Colonic mucosa (tissue), 4 donors: ENCODE results near the gene FAM168B. TPM values are rescaled to one million over a fixed set of nuclear protein-coding genes. Genes with fewer than 3 reads are reported as not detected.

Source experiments
- DNase-seq: peaks from one replicate; pipeline ENCODE4 v3.0.0-alpha.2; 2020
- H3K27ac ChIP-seq: fragments of 200-600 bp; one replicate; pipeline ENCODE4 v1.8.0; 2021
- H3K27me3 ChIP-seq: fragments of 200-600 bp; one replicate; pipeline ENCODE4 v1.8.0; 2021
- H3K36me3 ChIP-seq: fragments of 200-600 bp; one replicate; pipeline ENCODE4 v1.8.0; 2021
- H3K4me1 ChIP-seq: fragments of 200-600 bp; one replicate; pipeline ENCODE4 v1.8.0; 2021; ENCODE audit warnings: mild to moderate bottlenecking
- H3K4me3 ChIP-seq: fragments of 200-600 bp; one replicate; pipeline ENCODE4 v1.8.0; 2021
- H3K9ac ChIP-seq, 2 donors: one replicate each; pipeline ENCODE4 v1.7.0; 2013; ENCODE audit warnings: control low read depth in 2 of 2, low read depth in 2 of 2, low read length in 2 of 2
- H3K9me3 ChIP-seq: fragments of 200-600 bp; one replicate; pipeline ENCODE4 v1.8.0; 2021
- CTCF ChIP-seq: fragments of 200-600 bp; IDR thresholded peaks from one replicate; pipeline ENCODE4 v1.8.0; 2022; ENCODE audit warnings: antibody characterized with exemption, mild to moderate bottlenecking
- intact Hi-C: fragments of 100-400 bp; cut with DNase I; formaldehyde crosslinking; loops from one replicate; pipeline ENCODE4 v1.14.1; 2022
- total RNA-seq, 2 donors: library from RNA; stranded (reverse); fragmentation: NEBNext Ultra II Directional in 1 of 2; extraction: Animal tissue kit (Norgen Biotek cat#: 25700) in 1 of 2; gene quantifications; one replicate each; pipeline ENCODE4 v1.2.1, GENCODE V29; 2021
- donor health status: healthy.
- donor health status: DM: no; HTN: no; CAD: no.
- donor health status: DM: no; HTN: no; CAD: no.

Gene FAM168B
- total RNA-seq, 2 donors from 2014 or later = 82.6 to 93.5 TPM

GRCh38 chr2:131011486-131011885 lies 81.8 kb downstream of the FAM168B start:
- DNase-seq = no peak
- intact Hi-C loops = no loop called here
- no peaks in the 10 kb centered on the region for H3K4me1 ChIP-seq
- no peak overlapping the region for H3K27ac ChIP-seq
- no peaks in the 10 kb centered on the region for H3K27me3 ChIP-seq
- H3K4me3 ChIP-seq = no peak overlapping the region
- no peaks in the 10 kb centered on the region for H3K9me3 ChIP-seq
- H3K36me3 ChIP-seq = no peaks in the 10 kb centered on the region
- H3K9ac ChIP-seq = no peak overlapping the region
- no peak for TF ChIP-seq CTCF

GRCh38 chr2:131010566-131010965 lies 82.7 kb downstream of the FAM168B start:
- TF ChIP-seq CTCF = no peak
- H3K27ac ChIP-seq = no peak overlapping the region
- H3K27me3 ChIP-seq = no peaks in the 10 kb centered on the region
- H3K9ac ChIP-seq = no peak overlapping the region
- no peaks in the 10 kb centered on the region for H3K4me1 ChIP-seq
- H3K9me3 ChIP-seq = no peaks in the 10 kb centered on the region
- intact Hi-C loops = no loop called here
- H3K36me3 ChIP-seq = no peaks in the 10 kb centered on the region
- no peak for DNase-seq
- no peak overlapping the region for H3K4me3 ChIP-seq

GRCh38 chr2:131009713-131010475 lies 83.4 kb downstream of the FAM168B start:
- Histone ChIP-seq H3K27me3 (no peaks in the 10 kb centered on the region), H3K9ac (no peak overlapping the region), H3K4me3 (no peak overlapping the region), H3K9me3 (no peaks in the 10 kb centered on the region), H3K36me3 (no peaks in the 10 kb centered on the region), H3K27ac (no peak overlapping the region), H3K4me1 (no peaks in the 10 kb centered on the region)
- no peak for DNase-seq
- no peak for TF ChIP-seq CTCF
- intact Hi-C loops = no loop called here

- no peak for DNase-seq
Observed at GRCh38 chr2:131008967-131009366, 84.3 kb downstream of the FAM168B start.

GRCh38 chr2:131006561-131006960 lies 86.7 kb downstream of the FAM168B start:
- H3K36me3 ChIP-seq = no peaks in the 10 kb centered on the region
- H3K27ac ChIP-seq = no peak overlapping the region
- no peaks in the 10 kb centered on the region for H3K4me1 ChIP-seq
- no peak overlapping the region for H3K9ac ChIP-seq
- no peak overlapping the region for H3K4me3 ChIP-seq
- no peak for TF ChIP-seq CTCF
- DNase-seq = no peak
- H3K27me3 ChIP-seq = no peaks in the 10 kb centered on the region
- intact Hi-C loops = no loop called here
- H3K9me3 ChIP-seq = no peaks in the 10 kb centered on the region

More at GRCh38 chr2:131008967-131009366, 84.3 kb downstream of the FAM168B start:
- Histone ChIP-seq H3K4me1 (no peaks in the 10 kb centered on the region), H3K27ac (no peak overlapping the region), H3K36me3 (no peaks in the 10 kb centered on the region), H3K4me3 (no peak overlapping the region), H3K27me3 (no peaks in the 10 kb centered on the region), H3K9ac (no peak overlapping the region), H3K9me3 (no peaks in the 10 kb centered on the region)
- intact Hi-C loops = no loop called here
- TF ChIP-seq CTCF = no peak
